Left ventricle myocardium inferior (tissue), 1 donor: ENCODE measurements around the gene TMEM106C. TPM values are rescaled to one million over a fixed set of nuclear protein-coding genes. Genes with fewer than 3 reads are reported as not detected.

Experiments
- DNase-seq: peaks from one replicate; pipeline ENCODE4 v3.0.0-alpha.2; 2020
- H3K27ac ChIP-seq: fragments of 200-600 bp; replicated peaks from 2 replicates; pipeline ENCODE4 v1.8.0; 2021
- H3K27me3 ChIP-seq: fragments of 200-600 bp; 2 replicates; pipeline ENCODE4 v1.8.0; 2021; ENCODE audit warnings: low read depth
- H3K36me3 ChIP-seq: fragments of 200-600 bp; 2 replicates; pipeline ENCODE4 v1.8.0; 2021
- H3K4me1 ChIP-seq: fragments of 200-600 bp; 2 replicates; pipeline ENCODE4 v1.8.0; 2021
- H3K4me3 ChIP-seq: fragments of 200-600 bp; 2 replicates; pipeline ENCODE4 v1.8.0; 2021; ENCODE audit warnings: mild to moderate bottlenecking, moderate library complexity
- H3K9me3 ChIP-seq: fragments of 200-600 bp; replicated peaks from 2 replicates; pipeline ENCODE4 v1.8.0; 2021
- CTCF ChIP-seq: fragments of 200-600 bp; IDR thresholded peaks from 2 replicates; pipeline ENCODE4 v1.8.0; 2021; ENCODE audit warnings: antibody characterized with exemption, mild to moderate bottlenecking, borderline replicate concordance
- intact Hi-C: fragments of 100-400 bp; cut with micrococcal nuclease; formaldehyde crosslinking; loops from one replicate; pipeline ENCODE4 v1.11.0; 2022
- long read RNA-seq: library from polyadenylated mRNA; unstranded; transcript quantifications from one replicate; pipeline ENCODE4 v2.0.0, GENCODE V29; 2021
- total RNA-seq: library from RNA; stranded (reverse); fragmentation: NEBNext Ultra II Directional; extraction: Animal tissue kit (Norgen Biotek cat#: 25700); gene quantifications from one replicate; pipeline ENCODE4 v1.2.1, GENCODE V29; 2021
- donor health status: DM: no; HTN: yes; CAD: no; lungs with severe emphysema.

The TMEM106C gene
- 48.1 TPM for total RNA-seq
- long read RNA-seq, transcript TMEM106C-220 (8 exons, 810 nt): minor isoform, 21 of 60 reads
- long read RNA-seq, transcript TMEM106C-201 (8 exons, 1,394 nt): major isoform, 22 of 60 reads
- long read RNA-seq, partial matches to known transcripts: 2 of 60 reads
- long read RNA-seq, other reads (novel, unspliced or antisense): 9 of 60 reads

- Histone ChIP-seq H3K9me3 (no peaks in the 10 kb centered on the region), H3K36me3 (no peaks in the 10 kb centered on the region), H3K4me3 (peak within 1 kb of the TSS; percentile 91), H3K27ac (peak within 1 kb of the TSS; percentile 69), H3K27me3 (no peaks in the 10 kb centered on the region), H3K4me1 (peaks cover 50% of the 10 kb centered on the region)
- DNase-seq: peak; percentile 91
- intact Hi-C loops: no loop called here
- TF ChIP-seq CTCF: peak; percentile 99
Observed at GRCh38 chr12:47963340-47964040, at the start of gene TMEM106C. TMEM106C (plus strand) TSS chr12:47963596; CDS start chr12:47964237, 641 bp downstream.

GRCh38 chr12:47920913-47921312 is 42.5 kb upstream of the TMEM106C start:
- no peak for TF ChIP-seq CTCF
- H3K27me3 ChIP-seq: peaks cover 13% of the 10 kb centered on the region
- H3K36me3 ChIP-seq: no peaks in the 10 kb centered on the region
- no peak overlapping the region for H3K4me3 ChIP-seq
- intact Hi-C loops: no loop called here
- no peaks in the 10 kb centered on the region for H3K9me3 ChIP-seq
- no peak overlapping the region for H3K27ac ChIP-seq
- H3K4me1 ChIP-seq: no peaks in the 10 kb centered on the region
- no peak for DNase-seq

GRCh38 chr12:47921907-47922306 is 41.5 kb upstream of the TMEM106C start:
- intact Hi-C loops: no loop called here

GRCh38 chr12:47927346-47927745 is 36.0 kb upstream of the TMEM106C start:
- no peak overlapping the region for H3K4me3 ChIP-seq
- no peak for TF ChIP-seq CTCF
- no peaks in the 10 kb centered on the region for H3K9me3 ChIP-seq
- no peak for DNase-seq
- no peaks in the 10 kb centered on the region for H3K36me3 ChIP-seq
- H3K4me1 ChIP-seq: no peaks in the 10 kb centered on the region
- H3K27ac ChIP-seq: no peak overlapping the region
- intact Hi-C loops: no loop called here
- H3K27me3 ChIP-seq: peaks cover 20% of the 10 kb centered on the region

More at GRCh38 chr12:47921907-47922306, 41.5 kb upstream of the TMEM106C start:
- no peaks in the 10 kb centered on the region for H3K36me3 ChIP-seq
- peaks cover 20% of the 10 kb centered on the region for H3K27me3 ChIP-seq
- no peak for TF ChIP-seq CTCF
- H3K27ac ChIP-seq: no peak overlapping the region
- H3K4me3 ChIP-seq: no peak overlapping the region
- H3K9me3 ChIP-seq: no peaks in the 10 kb centered on the region
- no peaks in the 10 kb centered on the region for H3K4me1 ChIP-seq
- no peak for DNase-seq

- intact Hi-C loops: no loop called here
- H3K36me3 ChIP-seq: no peaks in the 10 kb centered on the region
Observed at GRCh38 chr12:47930634-47931033, 32.8 kb upstream of the TMEM106C start.

More at GRCh38 chr12:47930634-47931033, 32.8 kb upstream of the TMEM106C start:
- Histone ChIP-seq H3K27me3 (peaks cover 7% of the 10 kb centered on the region), H3K4me1 (peaks cover 11% of the 10 kb centered on the region), H3K27ac (no peak overlapping the region), H3K9me3 (no peaks in the 10 kb centered on the region), H3K4me3 (no peak overlapping the region)
- TF ChIP-seq CTCF: no peak
- DNase-seq: no peak
